ENCODE data around the gene RPTN. TPM values are rescaled to one million over a fixed set of nuclear protein-coding genes. Genes with fewer than 3 reads are reported as not detected.

RPTN gene
- total RNA-seq, 4 donors from 2014 or later = 0.16 to 0.22 TPM; not detected in 2

DNA sequence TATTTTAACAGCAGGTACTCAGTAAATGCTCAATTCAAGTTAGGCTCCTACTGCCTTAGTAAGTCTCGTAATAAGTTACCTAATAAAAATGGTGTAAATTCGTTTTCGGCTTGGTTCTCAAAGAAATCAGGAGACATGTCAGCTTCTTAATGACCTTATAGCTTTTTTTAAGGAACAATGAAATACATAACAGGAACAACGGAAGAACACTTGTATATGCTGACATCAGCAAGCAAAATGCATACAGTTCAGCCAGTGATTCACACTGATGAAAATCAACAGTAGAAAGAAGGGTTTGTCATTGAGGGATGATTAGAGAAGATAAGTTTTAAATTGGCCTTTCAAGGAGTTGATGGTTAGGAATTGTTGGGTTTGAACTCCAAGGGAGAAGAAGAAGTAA lies 13.3 kb downstream of the RPTN start:
- TF ChIP-seq CTCF (IDR thresholded peaks at IDR 0.05; ENCODE audit: low read depth) = no peak

DNA sequence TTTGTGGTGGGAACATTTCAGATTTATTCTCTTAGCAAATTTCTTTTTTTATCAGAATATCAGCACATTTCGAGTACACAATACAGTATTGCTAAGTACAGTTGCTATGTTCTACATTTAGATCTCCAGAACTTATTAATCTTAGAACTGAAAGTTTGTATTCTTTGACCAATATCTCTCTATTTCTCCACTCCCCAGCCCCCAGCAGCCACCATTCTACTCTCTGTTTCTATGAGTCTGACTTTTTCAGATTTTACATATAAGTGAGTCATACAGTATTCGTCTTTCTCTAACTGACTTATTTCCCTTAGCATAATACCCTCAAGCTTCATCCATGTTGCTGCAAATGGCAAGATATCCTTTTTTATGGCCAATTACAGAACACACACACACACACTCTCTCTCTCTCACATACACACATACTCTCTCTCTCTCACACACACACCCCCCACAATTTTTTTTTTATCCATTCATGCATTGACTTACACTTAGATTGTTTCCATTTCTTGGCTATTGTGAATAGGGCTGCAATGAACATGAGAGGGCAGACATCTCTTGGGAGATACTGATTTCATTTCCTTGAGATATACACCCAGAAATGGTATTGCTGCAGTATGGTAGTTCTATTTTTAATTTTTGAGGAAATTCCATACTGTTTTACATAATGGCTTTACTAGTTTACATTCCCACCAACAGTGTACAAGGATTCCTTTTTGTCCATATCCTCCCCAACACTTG lies 15.7 kb downstream of the RPTN start:
- no peak for TF ChIP-seq CTCF (IDR thresholded peaks at IDR 0.05; ENCODE audit: low read depth)

DNA sequence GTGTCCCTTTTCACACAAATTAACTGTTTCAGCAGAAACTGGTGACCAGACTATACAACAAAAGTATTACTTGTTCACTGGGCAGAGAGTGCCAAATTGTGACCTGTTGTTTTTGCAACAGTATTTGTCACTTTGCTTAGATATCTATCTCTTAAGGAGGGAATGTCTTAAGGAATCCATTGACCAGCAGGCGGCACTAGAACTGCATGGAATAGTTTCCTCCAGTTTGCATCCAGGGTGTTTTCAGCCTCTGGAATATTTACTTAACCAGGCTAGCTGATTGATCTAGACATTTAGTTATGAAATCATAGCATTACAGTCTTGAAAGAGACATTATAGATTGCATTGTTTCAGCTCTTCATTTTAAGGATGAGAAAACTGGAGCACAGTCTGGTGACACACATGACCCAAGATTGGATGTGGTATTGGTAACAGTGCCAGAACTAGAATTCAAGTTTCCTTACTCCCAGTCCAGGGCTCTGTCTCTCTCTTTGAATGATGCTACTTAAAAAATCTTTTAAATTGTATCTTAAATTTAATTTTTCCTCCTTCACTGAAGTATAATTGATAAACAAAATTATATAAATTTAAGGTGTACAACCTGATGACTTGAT lies 16.9 kb downstream of the RPTN start:
- TF ChIP-seq CTCF (IDR thresholded peaks at IDR 0.05; ENCODE audit: low read depth) = no peak

- no peak for TF ChIP-seq CTCF (IDR thresholded peaks at IDR 0.05; ENCODE audit: low read depth)
These were observed 21.8 kb downstream of the RPTN start for GRCh38 chr1:152137215-152137614.

DNA sequence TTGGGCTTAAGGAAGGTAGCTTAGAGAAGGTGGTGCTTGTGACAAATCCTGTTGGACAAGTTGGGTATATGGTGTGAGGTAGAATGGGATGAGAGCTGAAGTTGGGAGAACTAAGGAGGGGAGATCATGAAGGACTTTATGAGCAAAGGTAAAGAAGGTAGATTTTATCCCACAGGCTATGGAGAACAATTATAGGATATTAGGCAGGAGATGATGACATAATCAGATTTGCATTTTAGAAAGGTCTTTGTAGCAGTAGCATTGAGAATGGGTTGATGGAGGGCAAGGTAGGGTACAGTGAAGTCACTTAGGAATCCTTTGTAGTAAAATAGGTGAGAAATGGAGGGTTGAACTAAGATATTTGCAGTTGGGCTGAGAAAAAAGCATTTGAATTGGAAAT lies 28.8 kb downstream of the RPTN start:
- no peak for TF ChIP-seq CTCF (IDR thresholded peaks at IDR 0.05; ENCODE audit: low read depth)

GRCh38 chr1:152127673-152128072 lies 31.4 kb downstream of the RPTN start:
- no peak for TF ChIP-seq CTCF (IDR thresholded peaks at IDR 0.05; ENCODE audit: low read depth)

- no peak for TF ChIP-seq CTCF (IDR thresholded peaks at IDR 0.05; ENCODE audit: low read depth)
These were observed 33.1 kb downstream of the RPTN start for GRCh38 chr1:152125834-152126443.

All from subcutaneous adipose tissue (tissue), 4 donors.